Muscle of arm (tissue), 12 donors: Measurements from ENCODE around the gene PARD6G. TPM values are rescaled to one million over a fixed set of nuclear protein-coding genes. Genes with fewer than 3 reads are reported as not detected.
A peak's percentile ranks its signal among the peaks of the same experiment; 100 is the strongest.
"Not testable (repeated sequence)": the region's sequence is repeated elsewhere in the genome, so short reads cannot be mapped to it uniquely, and the experiment has no call there.

Source experiments
- DNase-seq: peaks from one replicate; pipeline ENCODE4 v3.0.0-alpha.2; 2013
- polyA plus RNA-seq, 12 donors: library from polyadenylated mRNA; unstranded; fragments of 120-200 nt; gene quantifications; one replicate each; pipeline ENCODE4 v1.2.1, GENCODE V29; 2013; ENCODE audit not compliant: insufficient read length in 12 of 12

Gene PARD6G
- polyA plus RNA-seq, 12 donors: 4.0 to 15.9 (median 6.5) TPM; not detected in 2

DNA sequence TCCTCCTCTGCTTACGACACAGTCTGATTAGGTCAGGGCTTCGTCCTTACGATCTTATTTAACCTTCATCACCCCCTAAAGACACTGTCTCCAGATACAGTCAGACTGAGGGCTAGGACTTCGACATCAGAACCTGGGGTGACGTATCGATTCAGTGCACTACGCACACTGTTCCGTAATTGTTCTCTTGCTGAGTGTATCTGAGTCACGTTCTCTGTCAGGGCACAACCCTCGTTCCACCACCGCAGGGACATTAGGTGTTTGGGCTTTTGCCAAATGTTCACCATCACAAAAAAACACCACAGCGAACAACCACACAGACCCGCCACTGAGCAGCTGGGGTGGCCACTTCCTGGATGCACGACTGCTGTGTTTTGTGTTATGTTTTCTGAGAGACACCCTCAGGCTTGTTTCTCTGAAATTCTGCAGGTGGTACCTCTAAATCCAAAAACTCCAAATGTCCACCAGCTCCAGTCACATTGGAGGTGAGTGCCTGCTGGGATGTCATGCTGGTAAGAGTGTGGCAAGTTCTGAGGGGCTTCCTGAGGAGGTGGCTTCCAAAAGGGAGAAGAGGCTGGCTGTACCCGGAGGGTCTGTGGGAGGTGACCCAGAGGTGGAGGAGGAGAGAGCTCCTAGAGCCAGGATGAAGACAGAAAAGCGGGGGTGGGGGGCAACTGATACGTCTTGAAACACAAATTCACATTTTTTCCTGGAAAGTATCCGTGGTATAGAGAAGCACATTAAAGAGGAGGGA, 71.7 kb downstream of the PARD6G start:
- no peak for DNase-seq

DNA sequence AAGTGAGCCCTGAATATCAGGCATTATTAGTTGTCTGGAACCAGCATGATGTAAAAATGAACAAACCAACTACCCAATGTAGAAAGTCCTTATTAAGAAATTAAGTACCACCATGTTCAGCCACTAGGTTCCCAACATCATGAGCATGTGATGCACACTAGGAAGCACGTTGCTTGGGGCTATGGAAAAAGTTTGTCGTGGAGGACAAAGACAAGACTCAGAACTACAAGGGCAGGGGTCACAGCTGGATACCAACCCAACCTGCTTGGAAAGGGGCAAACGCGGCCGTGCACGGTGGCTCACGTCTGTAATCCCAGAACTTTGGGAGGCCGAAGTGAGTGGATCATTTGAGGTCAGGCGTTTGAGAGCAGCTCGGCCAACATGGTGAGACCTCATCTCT, 74.3 kb downstream of the PARD6G start:
- DNase-seq: no peak

DNA sequence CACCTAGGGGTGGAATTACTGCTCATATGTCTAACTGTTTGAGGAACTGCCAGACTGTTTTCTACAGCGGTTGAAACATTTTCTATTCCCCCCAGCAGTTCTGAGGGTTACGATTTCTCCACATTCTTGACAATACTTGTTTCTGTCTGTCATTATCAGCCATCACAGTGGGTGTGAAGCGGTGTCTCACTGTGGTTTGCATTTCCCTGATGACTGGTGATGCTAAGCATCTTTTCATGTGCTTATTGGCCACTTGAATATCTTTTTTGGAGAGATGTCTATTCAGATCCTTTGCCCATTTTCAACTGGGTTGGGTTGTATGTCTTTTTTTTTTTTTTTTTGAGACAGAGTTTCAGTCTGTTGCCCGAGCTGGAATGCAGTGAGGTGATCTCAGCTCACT, 75.3 kb downstream of the PARD6G start:
- DNase-seq: no peak

DNA sequence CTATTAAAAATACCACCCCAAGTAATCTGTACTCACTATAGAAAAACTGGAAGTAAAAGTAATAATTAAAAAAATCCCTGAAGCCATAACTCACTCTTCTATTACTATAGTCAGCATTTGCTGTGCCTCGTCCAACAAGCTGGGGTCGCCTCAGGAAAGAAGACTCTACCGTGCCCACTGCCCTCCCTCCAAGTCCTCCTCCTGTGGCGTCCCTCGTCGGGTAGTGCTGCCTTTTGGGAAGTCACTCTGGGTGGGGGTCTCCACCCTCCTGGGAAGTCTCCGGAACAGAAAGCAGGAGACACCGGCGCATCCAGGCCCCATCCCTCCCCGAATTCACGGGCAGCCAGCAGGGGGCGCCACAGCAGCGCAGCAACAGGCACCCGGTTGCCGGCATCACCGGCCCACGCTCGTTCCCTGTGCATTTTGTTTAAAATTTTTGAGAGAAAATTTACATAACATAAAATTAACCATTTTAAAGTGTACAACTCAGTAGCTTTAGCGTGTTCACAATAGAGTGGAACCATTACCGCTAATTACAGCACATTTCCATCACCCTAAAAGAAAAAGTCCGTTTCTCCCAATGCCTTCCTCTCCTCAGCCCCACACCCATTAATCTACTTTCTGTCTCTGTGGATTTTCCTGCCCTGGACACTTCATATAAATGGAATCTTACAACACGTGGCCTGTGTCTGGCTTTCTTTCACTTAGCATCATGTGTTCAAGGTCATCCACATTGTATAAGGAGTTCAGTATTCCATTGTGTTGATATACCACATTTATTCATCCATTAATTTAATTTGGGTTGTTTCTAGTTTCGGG, 76.1 kb downstream of the PARD6G start:
- DNase-seq: no peak

DNA sequence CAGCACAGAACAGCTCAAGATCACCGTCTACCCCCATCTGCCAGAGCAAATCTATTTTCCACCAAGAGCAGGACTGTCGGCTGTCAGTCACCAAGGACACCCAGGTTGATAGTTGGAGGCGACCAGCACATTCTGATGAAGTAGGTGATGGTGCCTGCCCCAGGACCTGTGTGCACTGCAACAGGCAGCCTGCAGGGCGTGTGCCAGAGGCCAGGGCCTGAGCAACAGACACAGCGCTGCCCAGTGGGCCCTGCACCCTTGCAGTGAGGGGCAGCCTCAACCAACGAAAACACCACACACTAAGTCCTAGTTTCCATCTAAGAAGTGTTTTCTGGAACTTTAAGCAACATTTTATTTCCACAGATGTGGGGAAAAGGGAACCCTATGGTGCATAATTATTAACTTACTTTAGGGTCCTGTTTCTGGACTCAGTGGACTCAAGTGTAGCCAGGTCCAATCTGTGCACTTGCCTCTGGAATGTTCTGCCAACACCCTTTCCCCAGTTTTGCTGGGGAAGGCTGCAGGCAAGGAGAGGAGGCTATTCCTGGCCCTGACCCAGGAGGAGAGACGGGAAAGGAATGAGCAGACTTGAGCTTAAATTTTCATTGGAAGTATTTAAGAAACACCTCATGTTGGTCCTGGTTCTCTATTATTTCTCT, 76.8 kb downstream of the PARD6G start:
- DNase-seq: no peak

DNA sequence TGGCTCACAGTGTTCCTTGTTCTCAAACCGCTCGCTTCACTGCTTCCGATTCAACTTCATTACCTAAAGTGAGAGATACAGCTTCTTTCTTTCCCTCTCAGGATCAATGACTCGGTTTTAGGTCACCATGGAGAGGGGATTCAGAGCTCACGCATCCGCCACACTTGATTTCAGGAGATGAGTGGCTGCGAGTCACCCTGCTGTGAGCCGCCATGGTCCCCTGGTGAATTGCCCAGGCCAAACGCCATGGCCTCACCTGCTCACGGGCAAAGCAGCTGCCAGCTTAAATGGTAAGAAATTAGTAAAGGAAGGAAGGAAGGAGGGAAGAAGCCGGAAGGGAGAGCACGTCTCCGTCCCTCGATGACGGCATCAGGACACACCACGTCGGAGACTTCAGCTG, 77.7 kb downstream of the PARD6G start:
- DNase-seq: no peak

DNA sequence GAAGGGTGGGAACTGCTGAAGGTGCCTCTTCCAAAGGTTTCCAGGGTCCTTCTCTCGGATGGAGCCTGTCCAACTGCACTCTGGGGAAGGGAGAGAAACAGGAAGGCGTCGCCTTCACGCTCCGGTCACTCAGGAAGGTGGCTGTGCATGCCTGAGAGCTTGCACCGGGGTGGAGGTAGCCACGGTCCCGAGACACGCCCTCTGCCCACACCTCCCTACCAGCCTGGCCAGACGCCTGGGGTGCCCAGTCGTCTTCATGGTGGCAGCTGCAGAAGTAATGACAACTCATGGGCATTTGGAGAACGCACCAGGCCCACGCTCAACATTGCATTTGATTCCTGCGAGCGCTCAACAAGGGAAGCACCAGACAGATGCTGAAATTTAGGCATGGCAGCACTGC, 78.3 kb downstream of the PARD6G start:
- DNase-seq: no peak

DNA sequence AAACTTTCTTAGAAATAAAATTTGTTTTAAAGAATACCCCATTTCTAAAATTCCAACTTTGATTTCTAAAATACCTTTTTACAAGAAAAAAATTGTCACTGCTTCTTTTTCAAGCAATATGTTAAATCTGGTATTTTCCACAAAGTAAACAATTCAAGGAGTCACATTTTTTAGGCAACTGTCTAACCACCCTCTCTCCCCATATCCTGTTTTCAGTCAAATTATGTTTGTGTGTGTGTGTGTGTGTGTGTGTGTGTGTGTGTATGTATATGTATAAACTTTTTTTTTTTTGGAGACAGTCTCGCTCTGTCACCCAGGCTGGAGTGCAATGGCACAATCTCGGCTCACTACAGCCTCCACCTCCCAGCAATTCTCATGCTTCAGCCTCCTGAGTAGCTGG, 79.0 kb downstream of the PARD6G start:
- DNase-seq: no peak

DNA sequence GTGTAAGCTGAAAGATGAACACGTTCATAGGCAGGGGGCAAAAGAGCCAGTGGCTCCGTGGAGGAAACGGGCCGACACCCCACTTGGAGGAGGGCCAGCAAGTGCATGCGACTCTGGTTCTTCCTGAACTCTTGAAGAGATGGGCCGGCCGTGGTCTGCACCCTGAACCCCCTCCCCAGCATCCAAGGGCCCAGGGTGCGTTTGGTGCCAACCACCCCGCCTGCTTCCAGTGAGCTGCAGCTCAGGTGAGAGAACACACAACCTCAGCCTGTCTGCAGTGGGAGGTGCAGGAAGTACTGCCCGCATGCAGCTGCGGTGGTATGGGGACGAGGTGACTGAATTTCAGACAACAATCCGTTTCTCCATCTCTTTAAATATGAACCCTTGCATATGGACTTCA, 79.4 kb downstream of the PARD6G start:
- no peak for DNase-seq

DNA sequence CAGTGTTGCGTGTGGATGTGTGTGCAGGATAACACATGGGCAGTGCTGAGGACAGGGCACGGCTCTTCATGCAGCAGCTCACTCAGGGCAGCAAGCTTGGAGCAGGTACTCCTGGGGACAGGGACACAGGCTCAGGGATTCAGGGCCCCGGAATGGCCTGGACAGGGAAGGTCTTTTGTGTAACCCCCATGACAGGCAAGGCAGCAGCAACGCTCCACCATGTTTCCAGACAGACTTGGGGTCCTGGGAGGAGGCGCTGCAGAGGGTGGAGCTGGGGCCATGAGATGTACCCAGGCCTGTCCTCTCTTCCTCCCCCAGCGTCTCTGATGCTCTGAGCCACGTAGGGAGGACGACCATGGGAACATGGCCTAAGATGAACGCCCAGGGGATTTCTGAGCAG, 80.0 kb downstream of the PARD6G start:
- DNase-seq: no peak

DNA sequence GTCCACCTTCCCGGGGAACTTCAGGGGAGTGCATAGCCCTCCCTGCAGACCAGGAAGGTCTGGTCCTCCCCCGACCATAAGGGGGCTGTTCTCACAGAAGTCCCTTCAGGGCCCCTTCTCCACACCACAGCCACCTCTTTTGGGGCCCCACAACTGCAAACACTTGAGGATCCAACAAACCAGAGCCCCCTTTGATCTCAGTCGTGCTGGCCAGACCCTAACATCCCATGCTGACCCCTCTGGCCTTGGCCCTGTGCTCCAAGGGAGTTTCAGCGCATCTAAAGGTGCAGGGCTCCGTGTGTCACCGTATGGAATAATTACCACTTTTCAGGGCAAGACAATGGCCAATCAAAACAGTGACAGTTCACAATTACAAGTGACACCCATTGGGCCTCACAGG, 80.6 kb downstream of the PARD6G start:
- no peak for DNase-seq

DNA sequence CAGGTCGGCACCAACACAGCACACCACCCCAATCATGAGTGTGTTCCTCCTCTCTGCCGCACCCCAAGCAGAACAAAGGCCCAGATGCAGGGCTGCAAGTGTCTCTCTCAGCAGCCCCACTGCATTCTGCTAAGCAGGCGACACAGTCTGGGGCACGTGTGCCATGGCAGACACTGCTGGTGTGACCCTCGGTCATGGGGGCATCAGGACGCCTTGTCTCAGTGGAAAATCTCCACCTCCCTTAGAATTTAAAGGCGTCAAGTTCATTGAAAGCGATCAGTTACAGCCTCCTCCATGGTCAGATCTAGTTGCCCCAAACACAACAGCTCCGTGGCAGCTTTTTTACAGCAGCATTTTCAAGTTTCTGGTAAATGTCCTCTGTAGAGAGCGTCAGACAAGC, 81.1 kb downstream of the PARD6G start:
- DNase-seq: no peak

DNA sequence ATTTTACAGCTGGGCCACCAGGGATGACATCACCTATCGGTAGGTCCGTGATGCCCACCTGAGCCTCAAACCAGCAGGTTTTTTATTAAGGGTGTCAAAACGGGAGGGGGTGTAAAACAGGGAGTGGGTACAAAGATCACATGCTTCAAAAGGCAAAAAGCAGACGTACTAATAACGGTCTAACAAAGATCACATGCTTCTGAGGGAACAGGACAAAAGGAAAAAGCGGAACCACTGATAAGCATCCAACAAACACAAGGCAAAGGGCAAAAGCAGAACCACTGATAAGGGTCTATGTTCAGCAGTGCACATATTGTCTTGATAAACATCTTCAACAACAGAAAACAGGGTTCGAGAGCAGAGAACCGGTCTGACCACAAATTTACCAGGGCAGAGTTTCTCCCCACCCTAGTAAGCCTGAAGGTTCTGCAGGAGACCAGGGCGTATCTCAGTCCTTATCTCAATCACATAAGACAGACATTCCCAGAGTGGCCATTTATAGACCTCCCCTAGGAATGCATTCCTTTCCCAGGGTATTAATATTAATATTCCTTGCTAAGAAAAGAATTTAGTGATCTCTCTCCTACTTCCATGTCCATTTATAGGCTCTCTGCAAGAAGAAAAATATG, 82.5 kb downstream of the PARD6G start:
- DNase-seq: not testable (repeated sequence)

DNA sequence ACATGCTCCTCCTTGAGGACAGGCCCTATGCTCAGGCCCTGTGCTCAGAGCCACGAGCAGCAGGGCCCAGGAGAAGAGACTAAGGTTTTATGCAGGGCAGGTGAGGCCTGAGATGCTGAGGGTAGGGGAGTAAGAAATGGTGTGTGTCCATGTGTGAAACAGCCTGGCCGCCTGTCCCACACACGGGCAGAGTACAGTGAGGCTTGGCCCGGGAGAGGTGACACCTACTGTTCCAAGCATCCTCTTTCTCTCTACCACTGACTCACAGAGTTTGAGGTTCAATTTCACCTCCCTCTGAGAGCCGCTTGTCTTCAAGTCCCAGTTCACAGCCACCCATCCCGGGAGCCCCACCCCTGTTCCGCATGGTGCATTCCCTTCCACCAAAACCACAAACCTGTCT, 84.1 kb downstream of the PARD6G start:
- DNase-seq: no peak

DNA sequence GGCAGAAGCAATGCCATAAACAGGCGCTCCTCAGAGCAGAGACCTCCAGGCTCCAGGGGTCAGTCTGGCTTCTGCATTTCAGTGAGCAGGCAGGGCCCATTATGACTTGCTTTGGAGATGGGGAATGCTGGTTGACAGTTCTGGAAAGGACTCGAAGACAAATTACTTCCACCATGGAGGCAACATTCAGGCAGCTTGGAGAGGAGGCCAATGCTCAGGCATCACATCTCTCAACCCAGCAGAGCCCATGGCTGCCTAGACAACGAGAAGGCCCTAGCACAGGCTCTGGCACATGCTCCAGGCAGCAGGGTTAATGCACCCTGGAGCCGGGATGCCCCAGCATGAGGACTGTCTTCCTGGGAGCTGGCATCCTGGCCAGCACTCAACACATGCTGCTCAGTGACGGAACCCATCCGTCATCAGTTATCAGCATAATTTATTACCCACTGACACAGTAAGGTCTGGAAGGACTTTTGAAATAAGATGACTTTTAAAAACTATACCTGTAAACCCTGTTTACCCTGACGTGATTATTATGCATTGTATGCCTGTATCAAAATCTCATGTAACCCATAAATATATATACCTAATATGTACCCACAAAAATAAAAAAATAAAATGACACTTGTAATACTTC, 85.4 kb downstream of the PARD6G start:
- DNase-seq: no peak

DNA sequence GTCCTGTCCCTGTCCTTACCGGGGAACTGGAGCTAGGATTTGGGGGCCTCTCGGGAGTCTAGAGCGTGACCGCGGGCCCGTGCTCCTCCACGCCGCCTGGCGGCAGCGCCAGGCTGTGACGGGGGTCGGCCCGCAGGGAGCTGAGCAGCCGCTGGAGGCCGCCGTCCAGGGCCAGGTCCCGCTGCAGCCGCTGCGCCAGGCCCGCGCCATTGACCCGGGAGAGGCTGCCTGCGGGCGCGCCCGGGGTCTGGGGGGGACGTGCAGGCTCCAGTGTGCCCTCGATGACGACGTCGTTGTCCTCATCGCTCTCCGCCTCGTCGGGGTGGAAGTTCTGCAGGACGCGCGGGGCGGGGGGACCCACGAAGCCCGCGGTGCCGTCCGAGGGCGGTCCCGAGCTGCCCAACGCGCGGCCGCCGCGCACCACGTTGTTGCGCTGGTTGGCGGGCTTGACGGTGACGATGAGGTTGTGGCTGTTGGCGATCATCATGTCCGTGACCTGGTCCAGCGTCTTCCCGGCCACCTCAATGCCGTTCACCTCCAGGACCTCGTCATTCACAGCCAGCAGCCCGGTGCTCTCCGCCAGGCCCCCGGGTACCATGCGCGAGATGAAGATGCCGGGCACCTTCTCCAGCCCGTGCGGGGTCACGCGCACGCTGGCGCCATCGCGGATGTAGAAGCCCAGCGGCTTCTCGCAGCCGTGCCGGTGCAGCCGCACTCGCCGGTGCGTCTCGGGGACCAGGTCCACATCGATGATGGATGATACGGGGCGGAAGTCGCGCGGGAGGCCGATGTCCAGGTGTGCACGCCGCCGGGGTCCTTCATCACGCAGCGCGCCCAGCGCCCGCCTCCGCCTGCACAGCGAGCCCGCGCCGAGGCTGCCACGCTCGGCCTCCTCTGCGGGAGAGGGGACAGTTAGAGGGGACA, 87.3 kb downstream of the PARD6G start:
- no peak for DNase-seq

DNA sequence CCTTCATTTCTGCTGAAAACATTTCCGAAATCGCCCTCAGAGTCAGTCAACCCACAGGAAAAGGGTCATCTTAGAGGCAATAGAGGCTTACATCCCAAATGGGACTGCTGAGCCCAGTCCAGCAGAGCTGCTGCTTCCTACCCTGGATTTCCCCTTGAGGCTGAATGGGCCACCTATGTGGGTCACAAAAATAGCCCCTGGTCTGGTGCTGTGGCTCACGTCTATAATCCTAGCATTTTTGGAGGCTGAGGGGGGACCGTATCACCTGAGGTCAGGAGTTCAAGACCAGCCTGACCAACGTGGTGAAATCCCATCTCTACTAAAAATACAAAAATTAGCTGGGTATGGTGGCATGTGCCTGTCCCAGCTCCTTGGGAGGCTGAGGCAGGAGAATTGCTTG, 88.9 kb downstream of the PARD6G start:
- DNase-seq: no peak

DNA sequence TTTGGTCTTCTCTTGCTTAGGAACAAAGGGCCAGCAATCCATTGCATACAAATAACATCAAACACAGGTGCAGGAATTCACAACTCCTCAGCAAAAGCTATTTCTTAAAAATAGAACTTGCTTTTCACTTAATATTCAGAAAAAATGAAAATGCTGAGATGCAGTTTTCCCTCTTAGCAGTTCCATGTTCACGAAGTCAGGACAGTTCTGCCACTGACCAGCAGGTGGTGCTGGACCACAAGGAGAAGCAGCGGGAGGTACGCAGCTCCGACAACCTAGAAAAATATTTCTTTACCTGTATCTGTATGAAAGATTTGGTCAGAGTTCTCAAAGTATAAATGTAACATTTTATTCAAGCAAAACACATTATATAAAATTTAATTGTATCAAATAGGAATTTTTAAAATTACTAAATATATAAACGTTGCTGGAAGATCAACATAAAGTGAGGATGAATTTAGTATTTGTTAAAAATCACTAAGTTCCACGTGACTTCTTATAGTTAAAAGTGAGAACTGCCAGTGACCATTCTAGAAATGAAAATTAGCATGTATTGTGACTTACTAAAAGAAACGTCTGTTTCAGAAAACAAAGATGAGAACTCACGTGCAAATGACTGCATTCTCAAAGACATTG, 89.5 kb downstream of the PARD6G start:
- DNase-seq: peak; percentile 71

DNA sequence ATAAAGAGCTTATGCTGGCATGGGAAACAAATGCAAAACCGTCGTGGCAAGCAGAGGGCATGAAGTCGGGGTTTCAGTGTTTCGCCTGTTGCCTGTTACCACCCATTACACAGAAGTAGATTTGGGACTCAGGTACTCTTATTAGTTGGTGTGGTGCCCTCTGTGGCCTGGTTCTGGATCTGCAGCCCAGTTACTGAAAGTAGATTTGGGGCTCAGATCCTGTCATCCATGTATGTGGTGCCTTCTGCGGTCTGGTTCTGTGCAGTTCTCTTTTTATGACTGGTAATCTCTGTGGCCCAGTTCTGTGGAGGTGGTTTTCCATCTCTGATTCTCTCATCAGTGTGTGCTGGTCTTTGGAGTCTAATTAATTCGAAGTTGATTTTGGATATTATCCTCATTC, 93.0 kb downstream of the PARD6G start:
- DNase-seq: no peak

DNA sequence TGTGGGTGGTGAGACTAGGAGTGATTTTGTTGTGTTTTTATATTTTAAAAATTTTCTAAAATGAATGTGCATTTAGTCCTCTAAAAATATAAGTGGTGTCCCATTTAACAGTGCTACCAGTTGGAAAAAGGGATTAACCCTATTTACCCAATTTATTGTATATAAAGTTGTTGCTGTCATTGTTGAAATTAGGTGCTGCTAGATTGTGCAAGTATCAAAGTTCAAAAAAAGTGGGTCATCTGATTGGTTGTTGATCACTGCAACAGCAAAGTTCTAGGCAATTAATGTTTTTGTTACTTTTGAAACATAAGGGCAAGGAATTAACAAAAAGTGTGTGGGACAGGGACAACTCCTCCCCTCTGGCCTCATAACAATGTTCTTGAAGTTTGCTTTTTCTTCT, 97.6 kb downstream of the PARD6G start:
- DNase-seq: no peak
